B cell (primary cell): ENCODE data around the gene RECQL. TPM values are rescaled to one million over a fixed set of nuclear protein-coding genes. Genes with fewer than 3 reads are reported as not detected.
A peak's percentile ranks its signal among the peaks of the same experiment; 100 is the strongest.

ENCODE experiments used
- ATAC-seq: fragments of 200-7000 bp; cut with Tn5 transposase; one replicate; pipeline ENCODE4 v1.10.0; 2021; ENCODE audit warnings: low read depth, mild to moderate bottlenecking, moderate number of reproducible peaks, moderate library complexity
- CTCF ChIA-PET: fragments of 350-600 bp; sonication (Branson Sonifier 250); formaldehyde crosslinking; loops from one replicate; lab custom pipeline; 2021; ENCODE audit warnings: antibody characterized with exemption, inconsistent platforms; lab: Charles Lee
- POLR2A ChIA-PET: fragments of 350-600 bp; sonication (Branson Sonifier 250); formaldehyde crosslinking; loops from one replicate; lab custom pipeline; 2021; ENCODE audit warnings: antibody characterized with exemption; lab: Charles Lee
- DNase-seq: peaks from one replicate; pipeline ENCODE4 v3.0.0; 2013
- H2AFZ ChIP-seq: 2 replicates; pipeline ENCODE4 v1.6.1; 2012; ENCODE audit warnings: mild to moderate bottlenecking, low read depth, low read length; ENCODE audit not compliant: insufficient read depth, poor library complexity, severe bottlenecking
- H3K27ac ChIP-seq, 2 donors: 1 replicate in 1 of 2; 2 replicates in 1 of 2; pipeline ENCODE4 v1.5.1; 2012 to 2013; ENCODE audit warnings: low read length in 2 of 2, mild to moderate bottlenecking in 2 of 2, moderate library complexity in 1 of 2
- H3K27me3 ChIP-seq, 4 experiments: fragments of 200-600 bp in 1 of 4; sonication (generic) in 1 of 4; replicated peaks in 1 of 4; 1 replicate in 2 of 4; 2 replicates in 2 of 4; pipeline versions ENCODE4 v1.6.1 to v1.7.0; 2013 to 2016; ENCODE audit warnings: low read length in 3 of 4, mild to moderate bottlenecking in 2 of 4, mixed read lengths in 1 of 4, moderate library complexity in 1 of 4; ENCODE audit not compliant: insufficient read depth in 4 of 4, control insufficient read depth in 3 of 4; ENCODE audit errors: control extremely low read depth in 1 of 4
- H3K36me3 ChIP-seq, 2 experiments: replicated peaks in 1 of 2; 1 replicate in 1 of 2; 2 replicates in 1 of 2; pipeline versions ENCODE4 v1.6.1 to v1.7.1; 2013; ENCODE audit warnings: low read length in 1 of 2; ENCODE audit not compliant: insufficient read depth in 2 of 2, control insufficient read depth in 1 of 2; ENCODE audit errors: control extremely low read depth in 1 of 2, extremely low read depth in 1 of 2
- H3K4me1 ChIP-seq, 2 donors: fragments of 200-600 bp in 1 of 2; sonication (generic) in 1 of 2; 1 replicate in 1 of 2; 2 replicates in 1 of 2; pipeline versions ENCODE4 v1.5.1 to v1.6.1; 2013 to 2017; ENCODE audit warnings: low read length in 2 of 2; ENCODE audit not compliant: control insufficient read depth in 2 of 2, insufficient read depth in 2 of 2
- H3K4me2 ChIP-seq: replicated peaks from 2 replicates; pipeline ENCODE3; 2012; ENCODE audit warnings: mild to moderate bottlenecking, low read depth, low read length; ENCODE audit not compliant: poor library complexity, severe bottlenecking
- H3K4me3 ChIP-seq, 5 experiments: fragments of 200-600 bp in 1 of 5; sonication (generic) in 1 of 5; 1 replicate in 3 of 5; 2 replicates in 2 of 5; pipeline versions ENCODE4 v1.5.1 to v1.7.0; 2011 to 2016; ENCODE audit warnings: low read length in 4 of 5, mild to moderate bottlenecking in 4 of 5, low read depth in 2 of 5, control low read depth in 1 of 5, moderate library complexity in 1 of 5; ENCODE audit not compliant: insufficient read depth in 1 of 5; ENCODE audit errors: control extremely low read depth in 1 of 5, extremely low read depth in 1 of 5
- H3K79me2 ChIP-seq: fragments of 200-600 bp; sonication (generic); one replicate; pipeline ENCODE4 v1.6.0; 2016; ENCODE audit warnings: low read length; ENCODE audit not compliant: control insufficient read depth, insufficient read depth
- H3K9ac ChIP-seq: fragments of 200-600 bp; sonication (generic); 2 replicates; pipeline ENCODE4 v1.6.1; 2017; ENCODE audit warnings: mild to moderate bottlenecking, low read length, moderate library complexity
- H3K9me3 ChIP-seq, 3 donors: one replicate each; pipeline versions ENCODE4 v1.6.1 to v1.7.1; 2013; ENCODE audit warnings: low read length in 2 of 3; ENCODE audit not compliant: control insufficient read depth in 2 of 3, insufficient read depth in 1 of 3; ENCODE audit errors: control extremely low read depth in 1 of 3
- H4K20me1 ChIP-seq: 2 replicates; pipeline ENCODE4 v1.6.0; 2012; ENCODE audit warnings: mild to moderate bottlenecking, low read length; ENCODE audit not compliant: insufficient read depth, control insufficient read depth, poor library complexity, severe bottlenecking
- H3K27ac Mint-ChIP-seq: one replicate; pipeline ENCODE4 v1.8.0; 2021; ENCODE audit warnings: mixed read lengths
- H3K27me3 Mint-ChIP-seq: one replicate; pipeline ENCODE4 v1.8.0; 2021; ENCODE audit warnings: mixed read lengths
- H3K4me1 Mint-ChIP-seq: one replicate; pipeline ENCODE4 v1.8.0; 2021; ENCODE audit warnings: mixed read lengths
- H3K4me3 Mint-ChIP-seq: one replicate; pipeline ENCODE4 v1.8.0; 2021; ENCODE audit warnings: mixed read lengths
- H3K9me3 Mint-ChIP-seq: one replicate; pipeline ENCODE4 v1.8.0; 2022; ENCODE audit warnings: mixed read lengths; ENCODE audit not compliant: insufficient read depth
- EZH2 ChIP-seq: IDR thresholded peaks from 2 replicates; pipeline ENCODE4 v1.6.1; 2012; ENCODE audit warnings: borderline replicate concordance, low read depth, mild to moderate bottlenecking, moderate library complexity, low read length; ENCODE audit not compliant: insufficient read depth, poor library complexity, severe bottlenecking
- WGBS: methylation state at CpG from one replicate; pipeline ENCODE4 v1.1.5; 2013; ENCODE audit warnings: missing lambda C conversion rate; ENCODE audit not compliant: insufficient coverage; 5-methylcytosine and 5-hydroxymethylcytosine counted together
- intact Hi-C: fragments of 100-400 bp; cut with micrococcal nuclease; formaldehyde crosslinking; loops from one replicate; pipeline ENCODE4 v1.10.0; 2022
- polyA plus RNA-seq: library from polyadenylated mRNA; depleted of rRNA; stranded (reverse); fragments of >200 nt; gene quantifications from 2 replicates; pipeline ENCODE4 v1.2.3, GENCODE V29; 2012
- total RNA-seq, 2 donors: library from RNA; stranded (reverse); fragments of 120-200 nt in 1 of 2; gene quantifications; 1 replicate in 1 of 2; 2 replicates in 1 of 2; pipeline versions ENCODE4 v1.2.3 to v1.2.4, GENCODE V29; 2013 to 2022
- TF ChIP-seq, protein P1 (sequence below): fragments of 200-600 bp; IDR thresholded peaks from one replicate; pipeline ENCODE4 v1.8.0; 2022; ENCODE audit warnings: antibody characterized with exemption, mild to moderate bottlenecking

The RECQL gene
- total and polyA plus RNA-seq, 2 donors (not counting 1 experiment from before 2014, with no cell fraction given), result 13.9 to 54.8 TPM

GRCh38 chr12:21499765-21500164 is 1.7 kb downstream of the RECQL start:
- peaks cover 36% of the 10 kb centered on the region for H3K4me1 Mint-ChIP-seq
- DNase-seq (no peak), ATAC-seq (no peak)
- CTCF ChIA-PET, result no interaction called here
- Histone ChIP-seq H3K9ac (no peak overlapping the region), H3K4me1 (peaks cover 26 to 28% of the 10 kb centered on the region in 2 donors), H3K36me3 (peaks cover 0 to 39% of the 10 kb centered on the region in 2 experiments), H3K9me3 (no peaks in the 10 kb centered on the region), H3K4me2 (peak overlapping the region; percentile 87), H3K4me3 (no peak overlapping the region), H3K79me2 (peaks cover 86% of the 10 kb centered on the region), H2AFZ (no peak overlapping the region), H3K27me3 (no peaks in the 10 kb centered on the region), H3K27ac (no peak overlapping the region), H4K20me1 (peaks cover 4% of the 10 kb centered on the region)
- no peaks in the 10 kb centered on the region for H3K9me3 Mint-ChIP-seq
- POLR2A ChIA-PET, result no interaction called here
- H3K27ac Mint-ChIP-seq, result no peak overlapping the region
- H3K27me3 Mint-ChIP-seq, result no peaks in the 10 kb centered on the region
- intact Hi-C loops, result loop anchor here (2.0 to 5.0 kb wide), 2 partner anchors 27 to 1043 kb away; partner anchors contain the start of genes C2CD5 and SPX
- TF ChIP-seq, protein P1, sequence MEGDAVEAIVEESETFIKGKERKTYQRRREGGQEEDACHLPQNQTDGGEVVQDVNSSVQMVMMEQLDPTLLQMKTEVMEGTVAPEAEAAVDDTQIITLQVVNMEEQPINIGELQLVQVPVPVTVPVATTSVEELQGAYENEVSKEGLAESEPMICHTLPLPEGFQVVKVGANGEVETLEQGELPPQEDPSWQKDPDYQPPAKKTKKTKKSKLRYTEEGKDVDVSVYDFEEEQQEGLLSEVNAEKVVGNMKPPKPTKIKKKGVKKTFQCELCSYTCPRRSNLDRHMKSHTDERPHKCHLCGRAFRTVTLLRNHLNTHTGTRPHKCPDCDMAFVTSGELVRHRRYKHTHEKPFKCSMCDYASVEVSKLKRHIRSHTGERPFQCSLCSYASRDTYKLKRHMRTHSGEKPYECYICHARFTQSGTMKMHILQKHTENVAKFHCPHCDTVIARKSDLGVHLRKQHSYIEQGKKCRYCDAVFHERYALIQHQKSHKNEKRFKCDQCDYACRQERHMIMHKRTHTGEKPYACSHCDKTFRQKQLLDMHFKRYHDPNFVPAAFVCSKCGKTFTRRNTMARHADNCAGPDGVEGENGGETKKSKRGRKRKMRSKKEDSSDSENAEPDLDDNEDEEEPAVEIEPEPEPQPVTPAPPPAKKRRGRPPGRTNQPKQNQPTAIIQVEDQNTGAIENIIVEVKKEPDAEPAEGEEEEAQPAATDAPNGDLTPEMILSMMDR, result no peak
- no peak for TF ChIP-seq EZH2
- no peak overlapping the region for H3K4me3 Mint-ChIP-seq
- WGBS, result 90% methylated on average over 2 of the region's 2 CpGs

DNA sequence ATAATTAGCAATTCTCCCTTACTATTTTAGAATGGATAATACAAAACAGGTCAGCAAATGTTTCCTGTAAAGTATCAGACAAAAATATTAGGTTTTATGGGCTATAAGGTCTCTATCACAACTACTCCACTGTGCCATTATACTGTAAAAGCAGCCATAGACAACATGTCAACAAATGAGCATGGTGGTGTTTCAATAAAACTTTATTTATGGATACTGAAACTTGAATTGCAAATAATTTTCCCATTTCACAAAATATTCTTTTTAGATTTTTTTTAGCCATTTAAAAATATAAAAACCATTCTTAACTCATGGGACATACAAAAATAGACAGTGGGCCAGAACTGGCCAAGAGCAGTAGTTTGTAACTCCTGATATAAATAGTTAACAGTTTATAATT is 15.4 kb downstream of the RECQL start:
- ChIA-PET POLR2A (no interaction called here), CTCF (no interaction called here)
- DNase-seq (no peak), ATAC-seq (no peak)
- peaks cover 0 to 2% (median 0%) of the 10 kb centered on the region in 3 donors for H3K9me3 ChIP-seq
- H2AFZ ChIP-seq, result no peak overlapping the region
- H3K27me3 Mint-ChIP-seq, result no peaks in the 10 kb centered on the region
- intact Hi-C loops, result no loop called here
- H4K20me1 ChIP-seq, result no peaks in the 10 kb centered on the region
- H3K4me2 ChIP-seq, result no peak overlapping the region
- H3K4me3 ChIP-seq, result no peak overlapping the region
- H3K9ac ChIP-seq, result no peak overlapping the region
- TF ChIP-seq, protein P1, result no peak
- TF ChIP-seq EZH2, result no peak
- H3K27me3 ChIP-seq, result no peaks in the 10 kb centered on the region
- H3K27ac ChIP-seq, result no peak overlapping the region
- no peak overlapping the region for H3K4me3 Mint-ChIP-seq
- H3K4me1 Mint-ChIP-seq, result peaks cover 2% of the 10 kb centered on the region
- no peak overlapping the region for H3K27ac Mint-ChIP-seq
- no peaks in the 10 kb centered on the region for H3K4me1 ChIP-seq
- H3K9me3 Mint-ChIP-seq, result no peaks in the 10 kb centered on the region
- H3K36me3 ChIP-seq, result peaks cover 0 to 58% of the 10 kb centered on the region in 2 experiments
- H3K79me2 ChIP-seq, result no peaks in the 10 kb centered on the region
